Glomerular visceral epithelial cell (primary cell): ENCODE measurements around the gene B3GNT3.

Source experiments
- DNase-seq: peaks from one replicate; pipeline ENCODE4 v3.0.0-alpha.2; 2016; ENCODE audit errors: extremely low spot score

The B3GNT3 gene

GRCh38 chr19:17834350-17835181 lies 39.6 kb downstream of the B3GNT3 start:
- no peak for DNase-seq

- DNase-seq, result no peak
Observed at GRCh38 chr19:17835182-17836006, 40.5 kb downstream of the B3GNT3 start.

GRCh38 chr19:17836530-17836929 lies 41.6 kb downstream of the B3GNT3 start:
- DNase-seq, result no peak

- no peak for DNase-seq
Observed at GRCh38 chr19:17837972-17838371, 43.0 kb downstream of the B3GNT3 start.

GRCh38 chr19:17840019-17840418 lies 45.1 kb downstream of the B3GNT3 start:
- no peak for DNase-seq

- no peak for DNase-seq
Observed at GRCh38 chr19:17841371-17841809, 46.5 kb downstream of the B3GNT3 start.

- peak; percentile 51 for DNase-seq
Observed at GRCh38 chr19:17841810-17842662, 47.1 kb downstream of the B3GNT3 start.

GRCh38 chr19:17842663-17843291 lies 47.8 kb downstream of the B3GNT3 start:
- DNase-seq, result no peak

GRCh38 chr19:17843292-17843827 lies 48.4 kb downstream of the B3GNT3 start:
- DNase-seq, result no peak

- DNase-seq, result no peak
Observed at GRCh38 chr19:17843908-17844490, 49.1 kb downstream of the B3GNT3 start.

GRCh38 chr19:17846146-17846545 lies 51.2 kb downstream of the B3GNT3 start:
- no peak for DNase-seq

GRCh38 chr19:17847538-17848366 lies 52.8 kb downstream of the B3GNT3 start, which contains the start of gene JAK3:
TSS of gene JAK3 (minus strand) at chr19:17847982. CDS start at chr19:17844417, 3,565 bp downstream.
- DNase-seq, result no peak

GRCh38 chr19:17848595-17849292 lies 53.8 kb downstream of the B3GNT3 start:
- no peak for DNase-seq

GRCh38 chr19:17854061-17854460 lies 59.1 kb downstream of the B3GNT3 start:
- DNase-seq, result no peak

- DNase-seq, result peak; percentile 80
Observed at GRCh38 chr19:17855280-17856152, 60.6 kb downstream of the B3GNT3 start.

GRCh38 chr19:17859533-17860330 lies 64.8 kb downstream of the B3GNT3 start, which contains the start of gene RPL18A:
TSS of gene RPL18A (plus strand) at chr19:17859910. CDS start at chr19:17859957, 47 bp downstream.
- peak; percentile 100 for DNase-seq
